PC-3 (cell line): ENCODE data around the gene FGD5. TPM values are rescaled to one million over a fixed set of nuclear protein-coding genes. Genes with fewer than 3 reads are reported as not detected.

ENCODE experiments used
- ATAC-seq: fragments of 200-7000 bp; cut with Tn5 transposase; 2 replicates; pipeline ENCODE4 v1.9.1; 2020; ENCODE audit warnings: mild to moderate bottlenecking, moderate library complexity
- BruUV-seq: library from RNA; stranded (reverse); fragments of 400-500 nt; replicated peaks from 2 replicates; lab custom pipeline; 2021; lab: Mats Ljungman, UMichigan
- CTCF ChIA-PET: fragments of 300-600 bp; sonication (Branson Sonifier 250); formaldehyde crosslinking; loops from one replicate; lab custom pipeline; 2022; ENCODE audit warnings: antibody characterized with exemption; lab: Charles Lee
- POLR2A ChIA-PET: fragments of 300-600 bp; sonication (Branson Sonifier 250); formaldehyde crosslinking; loops from one replicate; lab custom pipeline; 2022; ENCODE audit warnings: antibody characterized with exemption; ENCODE audit not compliant: unreplicated experiment; lab: Charles Lee
- DNase-seq: peaks from one replicate; pipeline ENCODE4 v3.0.0-alpha.2; 2015
- H2AFZ ChIP-seq: fragments of 300-600 bp; sonication (generic); 2 replicates; pipeline ENCODE4 v1.6.0; 2016; ENCODE audit warnings: antibody characterized with exemption, low read length
- H3F3A ChIP-seq: fragments of 300-600 bp; sonication (generic); one replicate; pipeline ENCODE4 v1.6.0; 2017; ENCODE audit warnings: antibody characterized with exemption, low read length, control low read depth, mild to moderate bottlenecking; ENCODE audit not compliant: unreplicated experiment
- H3K27ac ChIP-seq: fragments of 300-600 bp; sonication (generic); 2 replicates; pipeline ENCODE4 v1.5.1; 2016; ENCODE audit warnings: mild to moderate bottlenecking, low read length
- H3K27me3 ChIP-seq: fragments of 300-600 bp; sonication (generic); 2 replicates; pipeline ENCODE4 v1.6.1; 2016; ENCODE audit warnings: low read length, mixed read lengths
- H3K36me3 ChIP-seq: fragments of 300-600 bp; sonication (generic); 2 replicates; pipeline ENCODE4 v1.6.1; 2016; ENCODE audit warnings: low read depth, mixed run types, low read length, mixed read lengths
- H3K4me1 ChIP-seq: fragments of 300-600 bp; sonication (generic); 2 replicates; pipeline ENCODE4 v1.5.1; 2016; ENCODE audit warnings: low read length; ENCODE audit not compliant: insufficient read depth
- H3K4me2 ChIP-seq: fragments of 300-600 bp; sonication (generic); 2 replicates; pipeline ENCODE4 v1.6.0; 2016; ENCODE audit warnings: low read length
- H3K4me3 ChIP-seq: fragments of 300-600 bp; sonication (generic); 2 replicates; pipeline ENCODE4 v1.5.1; 2016; ENCODE audit warnings: mild to moderate bottlenecking, low read length, mixed read lengths
- H3K79me2 ChIP-seq: fragments of 300-600 bp; sonication (generic); 2 replicates; pipeline ENCODE4 v1.6.1; 2017; ENCODE audit warnings: low read length, mixed read lengths
- H3K9ac ChIP-seq: fragments of 300-600 bp; sonication (generic); 2 replicates; pipeline ENCODE4 v1.6.0; 2016; ENCODE audit warnings: mild to moderate bottlenecking, low read length
- H3K9me2 ChIP-seq: fragments of 300-600 bp; sonication (generic); replicated peaks from 2 replicates; pipeline ENCODE4 v1.6.1; 2016; ENCODE audit warnings: mixed run types, low read length, mixed read lengths
- H3K9me3 ChIP-seq: fragments of 300-600 bp; sonication (generic); 2 replicates; pipeline ENCODE4 v1.6.1; 2016; ENCODE audit warnings: low read length, mixed read lengths
- H4K20me1 ChIP-seq: fragments of 300-600 bp; sonication (generic); 2 replicates; pipeline ENCODE4 v1.6.1; 2016; ENCODE audit warnings: low read length, mixed read lengths
- CTCF ChIP-seq: fragments of 300-600 bp; sonication (generic); conservative IDR thresholded peaks from 2 replicates; pipeline ENCODE4 v1.5.1; 2017; ENCODE audit warnings: antibody characterized with exemption, low read depth, mild to moderate bottlenecking, low read length
- EZH2 ChIP-seq: fragments of 300-600 bp; sonication (generic); IDR thresholded peaks from one replicate; pipeline ENCODE4 v1.6.1; 2017; ENCODE audit warnings: antibody characterized with exemption, mild to moderate bottlenecking, low read length; ENCODE audit not compliant: unreplicated experiment
- EZH2phosphoT487 ChIP-seq: fragments of 300-600 bp; sonication (generic); IDR thresholded peaks from 2 replicates; pipeline ENCODE4 v1.6.1; 2018; ENCODE audit warnings: mild to moderate bottlenecking, antibody characterized with exemption, low read length, borderline replicate concordance
- intact Hi-C: fragments of 100-400 bp; cut with micrococcal nuclease; formaldehyde crosslinking; loops from 2 replicates; pipeline ENCODE4 v1.9.0; 2023
- total RNA-seq: library from RNA; depleted of rRNA; stranded (reverse); fragments of >200 nt; gene quantifications from 2 replicates; pipeline ENCODE4 v1.2.3, GENCODE V29; 2014

FGD5 gene
- total RNA-seq, 1 experiment from 2014 or later = not detected

GRCh38 chr3:14770591-14770990 lies 48.2 kb upstream of the FGD5 start:
- no peaks in the 10 kb centered on the region for H3F3A ChIP-seq
- TF ChIP-seq EZH2phosphoT487 (no peak), EZH2 (no peak), CTCF (no peak)
- DNase-seq (no peak), ATAC-seq (no peak)
- H3K4me3 ChIP-seq = no peak overlapping the region
- H3K4me1 ChIP-seq = no peaks in the 10 kb centered on the region
- H3K9me3 ChIP-seq = no peaks in the 10 kb centered on the region
- POLR2A ChIA-PET = no interaction called here
- H3K27ac ChIP-seq = no peak overlapping the region
- no TSS peak for BruUV-seq
- no peak overlapping the region for H3K9ac ChIP-seq
- H4K20me1 ChIP-seq = no peaks in the 10 kb centered on the region
- intact Hi-C loops = no loop called here
- no peak overlapping the region for H2AFZ ChIP-seq
- H3K36me3 ChIP-seq = no peaks in the 10 kb centered on the region
- H3K79me2 ChIP-seq = no peaks in the 10 kb centered on the region
- H3K27me3 ChIP-seq = no peaks in the 10 kb centered on the region
- CTCF ChIA-PET = no interaction called here
- no peak overlapping the region for H3K4me2 ChIP-seq
- H3K9me2 ChIP-seq = no peaks in the 10 kb centered on the region

- Histone ChIP-seq H3K4me2 (no peak overlapping the region), H3F3A (no peaks in the 10 kb centered on the region), H3K27ac (no peak overlapping the region), H3K9ac (no peak overlapping the region), H3K9me2 (no peaks in the 10 kb centered on the region), H3K79me2 (no peaks in the 10 kb centered on the region), H2AFZ (no peak overlapping the region), H3K9me3 (no peaks in the 10 kb centered on the region), H4K20me1 (no peaks in the 10 kb centered on the region), H3K27me3 (no peaks in the 10 kb centered on the region), H3K36me3 (no peaks in the 10 kb centered on the region), H3K4me1 (no peaks in the 10 kb centered on the region), H3K4me3 (no peak overlapping the region)
- TF ChIP-seq EZH2 = no peak
- TF ChIP-seq CTCF = no peak
- no peak for TF ChIP-seq EZH2phosphoT487
- intact Hi-C loops = no loop called here
- ChIA-PET CTCF (no interaction called here), POLR2A (no interaction called here)
- BruUV-seq = no TSS peak
- DNase-seq = no peak
- ATAC-seq = no peak
Measured at GRCh38 chr3:14771593-14772497, 46.9 kb upstream of the FGD5 start.

GRCh38 chr3:14772533-14773138 lies 46.1 kb upstream of the FGD5 start:
- DNase-seq (no peak), ATAC-seq (no peak)
- H3K27me3 ChIP-seq = no peaks in the 10 kb centered on the region
- no peak overlapping the region for H3K27ac ChIP-seq
- TF ChIP-seq CTCF (no peak), EZH2 (no peak), EZH2phosphoT487 (no peak)
- BruUV-seq = no TSS peak
- H3K9me3 ChIP-seq = no peaks in the 10 kb centered on the region
- H4K20me1 ChIP-seq = no peaks in the 10 kb centered on the region
- no peaks in the 10 kb centered on the region for H3K4me1 ChIP-seq
- CTCF ChIA-PET = no interaction called here
- no peaks in the 10 kb centered on the region for H3K36me3 ChIP-seq
- no peak overlapping the region for H2AFZ ChIP-seq
- intact Hi-C loops = no loop called here
- POLR2A ChIA-PET = no interaction called here
- no peaks in the 10 kb centered on the region for H3F3A ChIP-seq
- no peak overlapping the region for H3K9ac ChIP-seq
- H3K79me2 ChIP-seq = no peaks in the 10 kb centered on the region
- no peaks in the 10 kb centered on the region for H3K9me2 ChIP-seq
- H3K4me2 ChIP-seq = no peak overlapping the region
- H3K4me3 ChIP-seq = no peak overlapping the region
